ENCODE data around the gene GXYLT1. TPM values are rescaled to one million over a fixed set of nuclear protein-coding genes. Genes with fewer than 3 reads are reported as not detected.

Gene GXYLT1
- total RNA-seq, 2 donors from 2014 or later = 7.0 to 17.9 TPM

GRCh38 chr12:42039176-42039575, 105.5 kb downstream of the GXYLT1 start:
- ATAC-seq (ENCODE audit: insufficient number of reproducible peaks, low FRiP score, low read depth) (no peak), DNase-seq (ENCODE audit: low spot score) (no peak)
- Histone ChIP-seq H3K9me3 (peaks cover 3% of the 10 kb centered on the region), H3K4me1 (ENCODE audit: control insufficient read depth in 1 of 2, low read depth in 2 of 2) (no peaks in the 10 kb centered on the region), H3K27ac (no peak overlapping the region), H3K36me3 (no peaks in the 10 kb centered on the region), H3K4me3 (no peak overlapping the region), H3K27me3 (replicated peaks; ENCODE audit: insufficient read depth) (no peaks in the 10 kb centered on the region)
- TF ChIP-seq, protein P1, sequence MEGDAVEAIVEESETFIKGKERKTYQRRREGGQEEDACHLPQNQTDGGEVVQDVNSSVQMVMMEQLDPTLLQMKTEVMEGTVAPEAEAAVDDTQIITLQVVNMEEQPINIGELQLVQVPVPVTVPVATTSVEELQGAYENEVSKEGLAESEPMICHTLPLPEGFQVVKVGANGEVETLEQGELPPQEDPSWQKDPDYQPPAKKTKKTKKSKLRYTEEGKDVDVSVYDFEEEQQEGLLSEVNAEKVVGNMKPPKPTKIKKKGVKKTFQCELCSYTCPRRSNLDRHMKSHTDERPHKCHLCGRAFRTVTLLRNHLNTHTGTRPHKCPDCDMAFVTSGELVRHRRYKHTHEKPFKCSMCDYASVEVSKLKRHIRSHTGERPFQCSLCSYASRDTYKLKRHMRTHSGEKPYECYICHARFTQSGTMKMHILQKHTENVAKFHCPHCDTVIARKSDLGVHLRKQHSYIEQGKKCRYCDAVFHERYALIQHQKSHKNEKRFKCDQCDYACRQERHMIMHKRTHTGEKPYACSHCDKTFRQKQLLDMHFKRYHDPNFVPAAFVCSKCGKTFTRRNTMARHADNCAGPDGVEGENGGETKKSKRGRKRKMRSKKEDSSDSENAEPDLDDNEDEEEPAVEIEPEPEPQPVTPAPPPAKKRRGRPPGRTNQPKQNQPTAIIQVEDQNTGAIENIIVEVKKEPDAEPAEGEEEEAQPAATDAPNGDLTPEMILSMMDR (IDR thresholded peaks at IDR 0.05) = no peak

GRCh38 chr12:42031847-42032564, 112.7 kb downstream of the GXYLT1 start:
- DNase-seq (ENCODE audit: low spot score) = no peak
- Histone ChIP-seq H3K36me3 (no peaks in the 10 kb centered on the region), H3K4me3 (no peak overlapping the region), H3K27me3 (replicated peaks; ENCODE audit: insufficient read depth) (no peaks in the 10 kb centered on the region), H3K4me1 (ENCODE audit: control insufficient read depth in 1 of 2, low read depth in 2 of 2) (no peaks in the 10 kb centered on the region), H3K27ac (no peak overlapping the region), H3K9me3 (peaks cover 3% of the 10 kb centered on the region)
- no peak for ATAC-seq (ENCODE audit: insufficient number of reproducible peaks, low FRiP score, low read depth)
- TF ChIP-seq, protein P1 (IDR thresholded peaks at IDR 0.05) = no peak

Other genes starting within 250 kb of the GXYLT1 start
- gene YAF2, start 93.4 kb upstream of the GXYLT1 start, total RNA-seq = 10 to 100 TPM; 38.9 to 43.9 TPM
- gene ZCRB1, start 181.2 kb upstream of the GXYLT1 start, total RNA-seq = 10 to 100 TPM; 25.2 to 27.2 TPM
- 10 to 100 TPM; 41.7 to 95.8 TPM for gene PPHLN1, start 181.3 kb upstream of the GXYLT1 start, total RNA-seq

Measured in thoracic aorta (tissue), 2 donors.